ENCODE results near the gene PCDHA1. TPM values are rescaled to one million over a fixed set of nuclear protein-coding genes. Genes with fewer than 3 reads are reported as not detected.
A peak's percentile ranks its signal among the peaks of the same experiment; 100 is the strongest.
"Not testable (repeated sequence)": the region's sequence is repeated elsewhere in the genome, so short reads cannot be mapped to it uniquely, and the experiment has no call there.

The PCDHA1 gene
- total RNA-seq, 1 donor from 2014 or later, result not detected

GRCh38 chr5:140808241-140808888 lies 22.4 kb downstream of the PCDHA1 start:
- DNase-seq (ENCODE audit: low read depth), result not testable (repeated sequence)

GRCh38 chr5:140808889-140809291 lies 22.9 kb downstream of the PCDHA1 start:
- DNase-seq (ENCODE audit: low read depth), result no peak

GRCh38 chr5:140821375-140822280 lies 35.7 kb downstream of the PCDHA1 start, which contains the start of gene PCDHA5:
Gene PCDHA5, plus strand, starts transcription at chr5:140821613.
- DNase-seq (ENCODE audit: low read depth), result peak; percentile 16

GRCh38 chr5:140822281-140822629 lies 36.3 kb downstream of the PCDHA1 start:
- no peak for DNase-seq (ENCODE audit: low read depth)

- not testable (repeated sequence) for DNase-seq (ENCODE audit: low read depth)
These were observed 37.0 kb downstream of the PCDHA1 start for GRCh38 chr5:140822969-140823368.

GRCh38 chr5:140823475-140823874 lies 37.5 kb downstream of the PCDHA1 start:
- DNase-seq (ENCODE audit: low read depth), result no peak

- no peak for DNase-seq (ENCODE audit: low read depth)
These were observed 41.9 kb downstream of the PCDHA1 start, which contains the start of gene PCDHA6 for GRCh38 chr5:140827704-140828361. Gene PCDHA6, plus strand, starts transcription at chr5:140827960. Its CDS starts 132 bp downstream, at chr5:140828092.

GRCh38 chr5:140828362-140828737 lies 42.4 kb downstream of the PCDHA1 start:
- DNase-seq (ENCODE audit: low read depth), result no peak

- DNase-seq (ENCODE audit: low read depth), result not testable (repeated sequence)
These were observed 43.9 kb downstream of the PCDHA1 start for GRCh38 chr5:140829511-140830501.

- peak; percentile 20 for DNase-seq (ENCODE audit: low read depth)
These were observed 48.1 kb downstream of the PCDHA1 start, which contains the start of gene PCDHA7 for GRCh38 chr5:140833993-140834392. Gene PCDHA7, plus strand, starts transcription at chr5:140834269. Its CDS starts 115 bp downstream, at chr5:140834384.

- not testable (repeated sequence) for DNase-seq (ENCODE audit: low read depth)
These were observed 48.6 kb downstream of the PCDHA1 start for GRCh38 chr5:140834439-140835008.

GRCh38 chr5:140835622-140836510 lies 49.9 kb downstream of the PCDHA1 start:
- DNase-seq (ENCODE audit: low read depth), result no peak

GRCh38 chr5:140840978-140841962 lies 55.3 kb downstream of the PCDHA1 start, which contains the start of gene PCDHA8:
Gene PCDHA8, plus strand, starts transcription at chr5:140841187. Its CDS starts 135 bp downstream, at chr5:140841322.
- DNase-seq (ENCODE audit: low read depth), result no peak

- DNase-seq (ENCODE audit: low read depth), result no peak
These were observed 57.1 kb downstream of the PCDHA1 start for GRCh38 chr5:140842798-140843733.

- DNase-seq (ENCODE audit: low read depth), result peak; percentile 14
These were observed 62.5 kb downstream of the PCDHA1 start, which contains the start of gene PCDHA9 for GRCh38 chr5:140848139-140849102. Gene PCDHA9, plus strand, starts transcription at chr5:140848382. Its CDS starts 114 bp downstream, at chr5:140848496.

Measured in myocyte (in vitro differentiated cells).